IMR-90 (cell line): Measurements from ENCODE around the gene MRPS34. TPM values are rescaled to one million over a fixed set of nuclear protein-coding genes. Genes with fewer than 3 reads are reported as not detected.

Experiments
- ATAC-seq: fragments of 200-7000 bp; cut with Tn5 transposase; 2 replicates; pipeline ENCODE4 v1.9.1; 2020; ENCODE audit warnings: low read depth, mild to moderate bottlenecking, moderate library complexity
- BruUV-seq: library from RNA; stranded (reverse); fragments of 400-500 nt; replicated peaks from 2 replicates; lab custom pipeline; 2021; lab: Mats Ljungman, UMichigan
- CTCF ChIA-PET: fragments of 300-600 bp; formaldehyde crosslinking; extraction: SDS; loops from one replicate; lab custom pipeline; 2021; ENCODE audit warnings: antibody characterized with exemption; lab: Yijun Ruan, JAX
- POLR2A ChIA-PET: fragments of 300-600 bp; sonication (Branson Sonifier 250); formaldehyde crosslinking; loops from one replicate; lab custom pipeline; 2022; ENCODE audit warnings: antibody characterized with exemption; ENCODE audit not compliant: unreplicated experiment; lab: Charles Lee
- DNase-seq: peaks from one replicate; pipeline ENCODE4 v3.0.0; 2013
- H2AFZ ChIP-seq: replicated peaks from 2 replicates; pipeline ENCODE3; 2013; ENCODE audit warnings: low read length, mild to moderate bottlenecking; ENCODE audit not compliant: poor library complexity
- H2AK5ac ChIP-seq: 2 replicates; pipeline ENCODE4 v1.6.1; 2013; ENCODE audit warnings: low read depth, low read length, inconsistent platforms
- H2AK9ac ChIP-seq: replicated peaks from 2 replicates; pipeline ENCODE3; 2013; ENCODE audit warnings: mild to moderate bottlenecking, low read depth, low read length, moderate library complexity; ENCODE audit not compliant: poor library complexity
- H2BK120ac ChIP-seq: 2 replicates; pipeline ENCODE4 v1.6.1; 2013; ENCODE audit warnings: low read depth, low read length, inconsistent platforms
- H2BK15ac ChIP-seq: 3 replicates; pipeline ENCODE4 v1.6.1; 2013; ENCODE audit warnings: low read depth, low read length, inconsistent platforms
- H2BK20ac ChIP-seq: 2 replicates; pipeline ENCODE4 v1.6.1; 2013; ENCODE audit warnings: low read depth, mild to moderate bottlenecking, inconsistent platforms, low read length, moderate library complexity
- H2BK5ac ChIP-seq: 2 replicates; pipeline ENCODE4 v1.6.1; 2013; ENCODE audit warnings: mild to moderate bottlenecking, low read depth, low read length, inconsistent platforms; ENCODE audit not compliant: poor library complexity, severe bottlenecking
- H3K14ac ChIP-seq: replicated peaks from 2 replicates; pipeline ENCODE4 v1.6.1; 2013; ENCODE audit warnings: low read depth, low read length, inconsistent platforms
- H3K18ac ChIP-seq: 2 replicates; pipeline ENCODE4 v1.6.1; 2013; ENCODE audit warnings: low read depth, low read length, control low read depth
- H3K23ac ChIP-seq: 2 replicates; pipeline ENCODE4 v1.6.1; 2013; ENCODE audit warnings: low read depth, low read length, inconsistent platforms
- H3K27ac ChIP-seq: 2 replicates; pipeline ENCODE4 v1.5.1; 2013; ENCODE audit warnings: mild to moderate bottlenecking, control low read depth, low read length; ENCODE audit not compliant: insufficient read depth
- H3K27me3 ChIP-seq: 2 replicates; pipeline ENCODE4 v1.6.1; 2013; ENCODE audit warnings: low read length; ENCODE audit not compliant: control insufficient read depth, insufficient read depth
- H3K36me3 ChIP-seq: 2 replicates; pipeline ENCODE4 v1.6.1; 2013; ENCODE audit warnings: low read length, mixed read lengths; ENCODE audit not compliant: control insufficient read depth, insufficient read depth
- H3K4ac ChIP-seq: 2 replicates; pipeline ENCODE4 v1.6.1; 2013; ENCODE audit warnings: low read depth, low read length, inconsistent platforms
- H3K4me1 ChIP-seq: 2 replicates; pipeline ENCODE4 v1.6.1; 2013; ENCODE audit warnings: low read length, mixed read lengths; ENCODE audit not compliant: control insufficient read depth, insufficient read depth
- H3K4me2 ChIP-seq: 2 replicates; pipeline ENCODE4 v1.6.1; 2013; ENCODE audit warnings: low read depth, mild to moderate bottlenecking, control low read depth, low read length, moderate library complexity
- H3K4me3 ChIP-seq: 2 replicates; pipeline ENCODE4 v1.5.1; 2013; ENCODE audit warnings: low read depth, mild to moderate bottlenecking, control low read depth, low read length, moderate library complexity; ENCODE audit not compliant: insufficient read depth
- H3K56ac ChIP-seq: 2 replicates; pipeline ENCODE4 v1.6.1; 2013; ENCODE audit warnings: low read length, inconsistent platforms; ENCODE audit not compliant: insufficient read depth; ENCODE audit errors: extremely low read depth
- H3K79me1 ChIP-seq, 2 experiments: 2 replicates each; pipeline ENCODE4 v1.6.1; 2013; ENCODE audit warnings: low read length in 2 of 2, inconsistent platforms in 1 of 2, low read depth in 1 of 2
- H3K9ac ChIP-seq: 2 replicates; pipeline ENCODE4 v1.6.1; 2013; ENCODE audit warnings: low read depth, low read length, control low read depth
- H3K9me1 ChIP-seq: 2 replicates; pipeline ENCODE4 v1.6.1; 2013; ENCODE audit warnings: low read length, inconsistent platforms; ENCODE audit not compliant: insufficient read depth
- H3K9me3 ChIP-seq: 2 replicates; pipeline ENCODE4 v1.6.1; 2013; ENCODE audit warnings: low read length; ENCODE audit not compliant: control insufficient read depth, insufficient read depth
- H4K20me1 ChIP-seq: 2 replicates; pipeline ENCODE4 v1.6.1; 2013; ENCODE audit warnings: low read length, inconsistent platforms; ENCODE audit not compliant: insufficient read depth
- H4K5ac ChIP-seq: 2 replicates; pipeline ENCODE4 v1.6.1; 2013; ENCODE audit warnings: mild to moderate bottlenecking, low read depth, low read length, control low read depth
- H4K8ac ChIP-seq, 2 experiments: 2 replicates each; pipeline ENCODE4 v1.6.1; 2013; ENCODE audit warnings: low read depth in 2 of 2, low read length in 2 of 2, control low read depth in 1 of 2, inconsistent platforms in 1 of 2
- H4K91ac ChIP-seq: 2 replicates; pipeline ENCODE4 v1.6.1; 2013; ENCODE audit warnings: low read depth, low read length, inconsistent platforms; ENCODE audit not compliant: insufficient read depth
- BHLHE40 ChIP-seq: fragments of 150-350 bp; IDR thresholded peaks from 2 replicates; pipeline ENCODE4 v1.6.1; 2016; ENCODE audit warnings: mild to moderate bottlenecking, low read depth, low read length
- CEBPB ChIP-seq: IDR thresholded peaks from 2 replicates; pipeline ENCODE4 v1.6.1; 2012; ENCODE audit warnings: low read depth, low read length, improper control_type of control experiment
- FOS ChIP-seq: fragments of 150-350 bp; IDR thresholded peaks from 2 replicates; pipeline ENCODE4 v1.6.1; 2016; ENCODE audit warnings: low read depth, low read length
- MAZ ChIP-seq: IDR thresholded peaks from 2 replicates; pipeline ENCODE4 v1.6.1; 2012; ENCODE audit warnings: low read depth, mild to moderate bottlenecking, low read length, improper control_type of control experiment, moderate library complexity, borderline replicate concordance
- MXI1 ChIP-seq: IDR thresholded peaks from 2 replicates; pipeline ENCODE4 v1.6.1; 2012; ENCODE audit warnings: low read depth, mild to moderate bottlenecking, low read length, moderate library complexity, borderline replicate concordance
- NFE2L2 ChIP-seq: fragments of 150-350 bp; IDR thresholded peaks from 2 replicates; pipeline ENCODE4 v1.6.1; 2016; ENCODE audit warnings: low read depth, mild to moderate bottlenecking, low read length
- POLR2A ChIP-seq: IDR thresholded peaks from 2 replicates; pipeline ENCODE4 v1.6.1; 2012; ENCODE audit warnings: mild to moderate bottlenecking, low read depth, low read length
- RAD21 ChIP-seq: IDR thresholded peaks from 2 replicates; pipeline ENCODE4 v1.6.1; 2012; ENCODE audit warnings: low read length, improper control_type of control experiment
- RCOR1 ChIP-seq: IDR thresholded peaks from 2 replicates; pipeline ENCODE4 v1.6.1; 2012; ENCODE audit warnings: mild to moderate bottlenecking, low read length, improper control_type of control experiment; ENCODE audit not compliant: insufficient replicate concordance
- RFX5 ChIP-seq: IDR thresholded peaks from 2 replicates; pipeline ENCODE4 v1.8.0; 2012; ENCODE audit warnings: low read depth, mild to moderate bottlenecking, low read length, moderate library complexity
- SMC3 ChIP-seq: fragments of 150-350 bp; IDR thresholded peaks from 2 replicates; pipeline ENCODE4 v1.6.1; 2016; ENCODE audit warnings: low read depth, mild to moderate bottlenecking, antibody characterized with exemption, low read length, moderate library complexity
- USF2 ChIP-seq: fragments of 150-350 bp; IDR thresholded peaks from 2 replicates; pipeline ENCODE4 v1.6.1; 2017; ENCODE audit warnings: mild to moderate bottlenecking, antibody characterized with exemption, low read length, low read depth
- WGBS, 2 experiments: methylation state at CpG; one replicate each; pipeline versions ENCODE4 v1.1.5 to v1.1.7; 2013; ENCODE audit warnings: missing lambda C conversion rate in 2 of 2; ENCODE audit not compliant: insufficient read length in 1 of 2; ENCODE audit errors: extremely low coverage in 2 of 2; 5-methylcytosine and 5-hydroxymethylcytosine counted together
- dilution Hi-C: fragments of 300-500 bp; cut with HindIII; formaldehyde crosslinking; loops from one replicate; pipeline ENCODE4 v1.14.3; 2018; ENCODE audit warnings: low sequenced_read_pairs; ENCODE audit not compliant: unreplicated experiment
- in situ Hi-C: fragments of 300-500 bp; cut with MboI; formaldehyde crosslinking; loops from 3 replicates; pipeline ENCODE4 v1.14.3; 2019; ENCODE audit warnings: low sequenced_read_pairs, inconsistent platforms, mixed read lengths
- intact Hi-C: fragments of 100-400 bp; cut with micrococcal nuclease; formaldehyde crosslinking; loops from 2 replicates; pipeline ENCODE4 v1.10.0; 2022
- polyA plus RNA-seq, 3 experiments: library from polyadenylated mRNA; depleted of rRNA; stranded (reverse); fragments of >200 nt; gene quantifications; 2 replicates each; pipeline ENCODE4 v1.2.3, GENCODE V29; 2012; ENCODE audit warnings: low replicate concordance in 1 of 3
- total RNA-seq: library from RNA; depleted of rRNA; stranded (reverse); fragments of >200 nt; gene quantifications from 2 replicates; pipeline ENCODE4 v1.2.3, GENCODE V29; 2012
- TF ChIP-seq, protein P1 (sequence below): fragments of 150-350 bp; IDR thresholded peaks from 2 replicates; pipeline ENCODE4 v1.6.1; 2016; ENCODE audit warnings: low read depth, mild to moderate bottlenecking, low read length, moderate library complexity, borderline replicate concordance

MRPS34 gene
- total and polyA plus RNA-seq, 2 of the 4 experiments (the other 2 are of a cell fraction), result 68.5 to 80.4 TPM

DNA sequence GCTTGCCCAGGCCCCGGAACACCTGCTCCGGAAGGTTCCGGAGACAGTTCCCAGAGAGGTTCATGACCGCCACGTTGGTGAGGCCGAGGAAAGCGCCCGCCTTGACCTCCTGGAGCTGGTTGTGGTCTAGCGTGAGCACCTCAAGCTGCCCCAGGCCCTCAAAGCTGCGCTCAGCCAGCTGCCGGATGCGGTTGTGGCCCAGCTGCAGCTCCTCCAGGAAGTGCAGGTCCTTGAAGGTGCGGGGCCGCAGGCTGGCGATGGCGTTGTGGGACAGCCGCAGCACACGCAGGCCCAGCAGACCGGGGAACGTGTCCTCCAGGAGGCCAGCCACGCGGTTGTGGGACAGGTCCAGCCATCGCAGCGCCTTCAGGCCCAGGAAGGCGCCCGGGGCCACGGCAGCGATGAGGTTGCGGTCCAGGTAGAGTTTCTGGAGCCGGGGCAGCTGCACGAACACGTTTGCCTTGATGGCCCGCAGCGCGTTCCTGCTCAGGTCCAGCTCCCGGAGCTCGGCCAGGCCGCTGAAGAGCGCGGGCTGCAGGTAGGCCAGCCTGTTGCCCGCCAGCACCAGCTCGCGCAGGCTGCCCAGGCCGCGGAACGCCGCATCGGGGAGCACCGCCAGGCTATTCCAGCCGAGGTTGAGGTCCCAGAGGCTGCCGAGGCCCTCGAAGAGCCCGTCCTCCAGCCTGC, 18.5 kb upstream of the MRPS34 start (continued):
- TF ChIP-seq BHLHE40 (no peak), RAD21 (no peak), CEBPB (no peak), POLR2A (no peak), RFX5 (no peak), SMC3 (no peak)

DNA sequence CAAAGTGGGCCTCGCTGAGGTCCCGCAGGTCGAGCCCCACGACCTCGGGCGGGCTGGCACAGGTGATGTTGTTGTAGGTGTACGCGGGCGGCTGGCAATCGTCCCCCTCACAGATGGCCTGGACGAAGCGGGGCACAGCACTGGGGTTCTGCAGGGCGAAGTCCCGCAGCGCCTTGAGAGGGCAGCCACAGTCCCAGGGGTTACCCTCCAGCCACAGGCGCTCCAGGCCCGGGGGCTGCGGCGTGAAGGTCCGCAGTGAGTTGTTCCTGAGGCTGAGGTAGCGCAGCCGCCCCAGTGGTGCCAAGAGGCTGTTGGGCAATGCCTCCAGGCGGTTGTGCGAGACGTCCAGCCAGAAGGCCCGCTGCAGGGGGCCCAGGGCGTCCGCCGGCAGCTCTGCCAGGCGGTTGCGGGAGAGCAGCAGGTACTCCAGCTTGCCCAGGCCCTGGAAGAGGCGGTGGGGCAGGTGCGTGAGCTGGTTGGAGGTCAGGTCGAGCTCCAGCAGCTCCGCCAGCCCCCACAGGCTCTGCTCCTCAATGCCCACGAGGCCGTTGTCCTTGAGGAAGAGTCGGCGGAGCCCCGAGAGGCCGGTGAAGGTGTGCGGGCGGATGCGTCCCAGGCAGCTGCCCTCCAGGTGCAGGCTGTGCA, 17.8 kb upstream of the MRPS34 start:
- H3K56ac ChIP-seq, result no peak overlapping the region
- no peak overlapping the region for H2BK20ac ChIP-seq
- H3K9ac ChIP-seq, result no peak overlapping the region
- no peak overlapping the region for H3K18ac ChIP-seq
- no peak overlapping the region for H3K4me3 ChIP-seq
- peaks cover 19% of the 10 kb centered on the region for H4K20me1 ChIP-seq
- no peaks in the 10 kb centered on the region for H3K27me3 ChIP-seq
- no peak overlapping the region for H2BK15ac ChIP-seq
- H3K4me2 ChIP-seq, result no peak overlapping the region
- no peak overlapping the region for H2AFZ ChIP-seq
- no peak overlapping the region for H3K23ac ChIP-seq
- H3K36me3 ChIP-seq, result peaks cover 33% of the 10 kb centered on the region
- ATAC-seq (no peak), DNase-seq (no peak)
- H3K4ac ChIP-seq, result no peak overlapping the region
- H3K27ac ChIP-seq, result no peak overlapping the region
- H2AK9ac ChIP-seq, result peak overlapping the region; percentile 55
- peaks cover 0 to 17% of the 10 kb centered on the region in 2 experiments; a peak in 2 of 4 replicates for H3K79me1 ChIP-seq
- 96% methylated on average over 29 of the region's 44 CpGs; no CpG with 5 or more reads in 1 of the 2 experiments for WGBS, 2 experiments
- CTCF ChIA-PET, result no interaction called here
- TF ChIP-seq, protein P1, sequence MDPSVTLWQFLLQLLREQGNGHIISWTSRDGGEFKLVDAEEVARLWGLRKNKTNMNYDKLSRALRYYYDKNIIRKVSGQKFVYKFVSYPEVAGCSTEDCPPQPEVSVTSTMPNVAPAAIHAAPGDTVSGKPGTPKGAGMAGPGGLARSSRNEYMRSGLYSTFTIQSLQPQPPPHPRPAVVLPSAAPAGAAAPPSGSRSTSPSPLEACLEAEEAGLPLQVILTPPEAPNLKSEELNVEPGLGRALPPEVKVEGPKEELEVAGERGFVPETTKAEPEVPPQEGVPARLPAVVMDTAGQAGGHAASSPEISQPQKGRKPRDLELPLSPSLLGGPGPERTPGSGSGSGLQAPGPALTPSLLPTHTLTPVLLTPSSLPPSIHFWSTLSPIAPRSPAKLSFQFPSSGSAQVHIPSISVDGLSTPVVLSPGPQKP, result no peak
- no peak for TF ChIP-seq CEBPB
- TF ChIP-seq FOS, result no peak
- TF ChIP-seq MXI1, result no peak
- no peak for TF ChIP-seq NFE2L2
- no peak for TF ChIP-seq USF2
- TF ChIP-seq RCOR1, result no peak
- TF ChIP-seq RFX5, result no peak
- no peak for TF ChIP-seq MAZ
- BruUV-seq, result no TSS peak
- no peak overlapping the region for H3K14ac ChIP-seq
- H3K9me1 ChIP-seq, result 0 out of 2 replicates have a peak, but pooled peaks cover 2% of the 10 kb centered on the region
- in situ Hi-C loops, result no loop called here
- no peak overlapping the region for H2BK5ac ChIP-seq
- no peak overlapping the region for H2AK5ac ChIP-seq
- dilution Hi-C loops, result no loop called here
- intact Hi-C loops, result no loop called here
- POLR2A ChIA-PET, result no interaction called here
- no peak overlapping the region for H4K8ac ChIP-seq
- no peak overlapping the region for H4K91ac ChIP-seq
- no peak overlapping the region for H2BK120ac ChIP-seq
- H4K5ac ChIP-seq, result no peak overlapping the region
- no peaks in the 10 kb centered on the region for H3K9me3 ChIP-seq
- no peaks in the 10 kb centered on the region for H3K4me1 ChIP-seq
